Neural progenitor cell (in vitro differentiated cells): Measurements from ENCODE around the gene SLC28A1. TPM values are rescaled to one million over a fixed set of nuclear protein-coding genes. Genes with fewer than 3 reads are reported as not detected.

Experiments used
- DNase-seq: peaks from one replicate; pipeline ENCODE4 v3.0.0-alpha.2; 2016; ENCODE audit warnings: low spot score
- H2AFZ ChIP-seq: fragments of 200-600 bp; sonication (generic); replicated peaks from 2 replicates; pipeline ENCODE4 v1.6.1; 2016; ENCODE audit warnings: antibody characterized with exemption
- H3F3A ChIP-seq: fragments of 200-600 bp; sonication (generic); 2 replicates; pipeline ENCODE4 v1.6.1; 2016; ENCODE audit warnings: antibody characterized with exemption, low read depth
- H3K27ac ChIP-seq: fragments of 200-600 bp; sonication (generic); 2 replicates; pipeline ENCODE4 v1.5.1; 2016; ENCODE audit warnings: mild to moderate bottlenecking
- H3K27me3 ChIP-seq: fragments of 200-600 bp; sonication (generic); 2 replicates; pipeline ENCODE4 v1.6.1; 2016; ENCODE audit warnings: mild to moderate bottlenecking, moderate library complexity
- H3K36me3 ChIP-seq: fragments of 200-600 bp; sonication (generic); 2 replicates; pipeline ENCODE4 v1.5.1; 2016
- H3K4me1 ChIP-seq: fragments of 200-600 bp; sonication (generic); 2 replicates; pipeline ENCODE4 v1.6.1; 2016; ENCODE audit warnings: mixed run types
- H3K4me2 ChIP-seq: fragments of 200-600 bp; sonication (generic); 2 replicates; pipeline ENCODE4 v1.6.1; 2016
- H3K4me3 ChIP-seq: fragments of 200-600 bp; sonication (generic); 2 replicates; pipeline ENCODE4 v1.5.1; 2016
- H3K79me2 ChIP-seq: fragments of 200-600 bp; sonication (generic); 2 replicates; pipeline ENCODE4 v1.6.1; 2016; ENCODE audit warnings: low read depth
- H3K9ac ChIP-seq: fragments of 200-600 bp; sonication (generic); 2 replicates; pipeline ENCODE4 v1.6.1; 2016
- H3K9me3 ChIP-seq: fragments of 200-600 bp; sonication (generic); 2 replicates; pipeline ENCODE4 v1.5.1; 2016; ENCODE audit warnings: low read depth
- H4K20me1 ChIP-seq: fragments of 200-600 bp; sonication (generic); 2 replicates; pipeline ENCODE4 v1.6.1; 2016; ENCODE audit warnings: low read depth
- H3K27ac Mint-ChIP-seq: 3 replicates; pipeline ENCODE4 v1.8.0; 2021; ENCODE audit warnings: mixed read lengths
- H3K27me3 Mint-ChIP-seq: 2 replicates; pipeline ENCODE4 v1.8.0; 2022; ENCODE audit warnings: low read depth, mild to moderate bottlenecking, inconsistent platforms, moderate library complexity, mixed read lengths; ENCODE audit not compliant: insufficient read depth
- H3K36me3 Mint-ChIP-seq: 3 replicates; pipeline ENCODE4 v1.8.0; 2021; ENCODE audit warnings: mixed read lengths
- H3K4me1 Mint-ChIP-seq: 3 replicates; pipeline ENCODE4 v1.8.0; 2021; ENCODE audit warnings: mixed read lengths
- H3K4me3 Mint-ChIP-seq: 3 replicates; pipeline ENCODE4 v1.8.0; 2021; ENCODE audit warnings: mild to moderate bottlenecking, moderate library complexity, mixed read lengths
- H3K9me3 Mint-ChIP-seq: 3 replicates; pipeline ENCODE4 v1.8.0; 2020; ENCODE audit warnings: mixed read lengths
- EZH2 ChIP-seq: fragments of 200-600 bp; sonication (generic); IDR thresholded peaks from 2 replicates; pipeline ENCODE4 v1.6.1; 2017; ENCODE audit warnings: antibody characterized with exemption, mild to moderate bottlenecking, moderate library complexity
- EZH2phosphoT487 ChIP-seq: fragments of 200-600 bp; sonication (generic); IDR thresholded peaks from 2 replicates; pipeline ENCODE4 v1.6.1; 2017; ENCODE audit warnings: antibody characterized with exemption
- total RNA-seq: library from RNA; depleted of rRNA; stranded (reverse); fragments of >200 nt; gene quantifications from 2 replicates; pipeline ENCODE4 v1.2.3, GENCODE V29; 2015; ENCODE audit warnings: low replicate concordance
- TF ChIP-seq, protein P1 (sequence below): fragments of 200-600 bp; sonication (generic); IDR thresholded peaks from 2 replicates; pipeline ENCODE4 v1.5.1; 2017; ENCODE audit warnings: antibody characterized with exemption, mild to moderate bottlenecking

SLC28A1 gene
- total RNA-seq, 1 donor from 2014 or later, result not detected

DNA sequence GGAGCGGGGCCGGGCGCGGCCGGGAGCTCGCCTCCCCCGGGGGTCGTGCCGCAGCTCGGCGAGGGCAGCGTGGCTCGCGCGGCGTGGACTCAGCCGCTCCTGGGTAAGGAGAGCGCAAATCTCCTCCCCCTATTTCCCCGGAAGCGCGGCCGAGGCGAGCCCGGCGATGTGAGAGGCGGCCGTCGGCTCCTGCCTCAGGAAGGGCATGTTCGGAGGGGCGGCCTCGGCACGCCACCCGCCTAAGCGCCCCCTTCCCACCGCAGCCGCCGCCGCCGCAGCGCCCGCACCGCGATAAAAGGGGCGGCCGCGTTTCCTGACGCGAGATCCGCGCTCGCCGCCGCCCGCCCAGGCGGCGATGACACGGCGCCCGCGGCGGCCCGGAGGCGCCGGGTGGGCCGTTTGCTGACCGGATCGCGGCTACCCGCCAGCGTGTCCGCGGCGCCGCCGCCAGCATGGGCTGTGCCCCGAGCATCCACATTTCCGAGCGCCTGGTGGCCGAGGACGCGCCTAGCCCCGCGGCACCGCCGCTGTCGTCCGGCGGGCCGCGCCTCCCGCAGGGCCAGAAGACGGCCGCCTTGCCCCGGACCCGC lies 97.3 kb downstream of the SLC28A1 start, which contains the start of gene PDE8A:
Gene PDE8A (plus strand): TSS at position 146 of the 590 bp plus-strand sequence. CDS start 307 bp downstream, at position 453.
- Mint-ChIP-seq H3K4me1 (peaks cover 20% of the 10 kb centered on the region), H3K27ac (peak within 1 kb of the TSS; percentile 30), H3K9me3 (no peaks in the 10 kb centered on the region), H3K36me3 (peaks cover 2% of the 10 kb centered on the region), H3K27me3 (peaks cover 25% of the 10 kb centered on the region), H3K4me3 (peak within 1 kb of the TSS; percentile 90)
- Histone ChIP-seq H3K4me1 (peaks cover 6% of the 10 kb centered on the region), H3F3A (peaks cover 29% of the 10 kb centered on the region), H3K4me2 (peak within 1 kb of the TSS; percentile 80), H4K20me1 (peaks cover 16% of the 10 kb centered on the region), H3K9ac (no peak within 1 kb of the TSS), H3K79me2 (no peaks in the 10 kb centered on the region), H3K27me3 (peaks cover 77% of the 10 kb centered on the region), H3K9me3 (no peaks in the 10 kb centered on the region), H3K36me3 (no peaks in the 10 kb centered on the region), H2AFZ (peak within 1 kb of the TSS; percentile 94), H3K27ac (no peak within 1 kb of the TSS), H3K4me3 (peak within 1 kb of the TSS; percentile 62)
- peak; percentile 83 for TF ChIP-seq EZH2
- TF ChIP-seq, protein P1, sequence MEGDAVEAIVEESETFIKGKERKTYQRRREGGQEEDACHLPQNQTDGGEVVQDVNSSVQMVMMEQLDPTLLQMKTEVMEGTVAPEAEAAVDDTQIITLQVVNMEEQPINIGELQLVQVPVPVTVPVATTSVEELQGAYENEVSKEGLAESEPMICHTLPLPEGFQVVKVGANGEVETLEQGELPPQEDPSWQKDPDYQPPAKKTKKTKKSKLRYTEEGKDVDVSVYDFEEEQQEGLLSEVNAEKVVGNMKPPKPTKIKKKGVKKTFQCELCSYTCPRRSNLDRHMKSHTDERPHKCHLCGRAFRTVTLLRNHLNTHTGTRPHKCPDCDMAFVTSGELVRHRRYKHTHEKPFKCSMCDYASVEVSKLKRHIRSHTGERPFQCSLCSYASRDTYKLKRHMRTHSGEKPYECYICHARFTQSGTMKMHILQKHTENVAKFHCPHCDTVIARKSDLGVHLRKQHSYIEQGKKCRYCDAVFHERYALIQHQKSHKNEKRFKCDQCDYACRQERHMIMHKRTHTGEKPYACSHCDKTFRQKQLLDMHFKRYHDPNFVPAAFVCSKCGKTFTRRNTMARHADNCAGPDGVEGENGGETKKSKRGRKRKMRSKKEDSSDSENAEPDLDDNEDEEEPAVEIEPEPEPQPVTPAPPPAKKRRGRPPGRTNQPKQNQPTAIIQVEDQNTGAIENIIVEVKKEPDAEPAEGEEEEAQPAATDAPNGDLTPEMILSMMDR, result no peak
- peak; percentile 60 for TF ChIP-seq EZH2phosphoT487
- DNase-seq, result peak; percentile 76

GRCh38 chr15:84982301-84982920 lies 97.9 kb downstream of the SLC28A1 start:
- Histone ChIP-seq H3K9me3 (no peaks in the 10 kb centered on the region), H3K4me3 (peak overlapping the region; percentile 62), H3K79me2 (no peaks in the 10 kb centered on the region), H4K20me1 (peaks cover 16% of the 10 kb centered on the region), H3K4me1 (peaks cover 6% of the 10 kb centered on the region), H3K9ac (no peak overlapping the region), H3F3A (peaks cover 29% of the 10 kb centered on the region), H3K36me3 (no peaks in the 10 kb centered on the region), H3K27ac (no peak overlapping the region), H3K27me3 (peaks cover 72% of the 10 kb centered on the region), H3K4me2 (peak overlapping the region; percentile 80), H2AFZ (no peak overlapping the region)
- Mint-ChIP-seq H3K4me3 (peak overlapping the region; percentile 85), H3K27ac (peak overlapping the region; percentile 30), H3K36me3 (peaks cover 2% of the 10 kb centered on the region), H3K9me3 (no peaks in the 10 kb centered on the region), H3K4me1 (peaks cover 20% of the 10 kb centered on the region), H3K27me3 (peaks cover 25% of the 10 kb centered on the region)
- TF ChIP-seq EZH2phosphoT487 (peak; percentile 95), EZH2 (peak; percentile 85)
- TF ChIP-seq, protein P1, result no peak
- peak; percentile 53 for DNase-seq

DNA sequence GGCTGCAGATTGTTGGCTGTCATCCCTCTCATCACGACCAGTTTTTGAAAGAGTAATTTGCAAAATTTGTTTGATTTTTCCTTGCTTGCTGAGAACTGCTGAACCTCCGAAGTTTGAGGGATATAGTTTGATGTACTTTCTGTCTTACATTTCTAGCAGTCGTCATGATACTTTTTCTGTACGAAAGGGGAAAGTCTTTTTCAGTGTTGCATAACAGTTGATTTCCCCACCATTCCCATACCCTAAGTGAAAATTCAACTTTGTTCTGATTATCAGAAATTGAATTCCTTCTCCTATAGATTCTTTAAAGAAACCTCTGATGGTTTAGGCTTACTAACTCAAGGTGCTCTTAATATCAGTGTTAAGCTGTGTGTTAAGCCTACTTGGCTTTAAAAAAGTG lies 98.8 kb downstream of the SLC28A1 start:
- H3K36me3 Mint-ChIP-seq, result peaks cover 2% of the 10 kb centered on the region
- H3K9me3 Mint-ChIP-seq, result no peaks in the 10 kb centered on the region
- peaks cover 20% of the 10 kb centered on the region for H3K4me1 Mint-ChIP-seq
- Histone ChIP-seq H3K9ac (no peak overlapping the region), H4K20me1 (peaks cover 16% of the 10 kb centered on the region), H3F3A (peaks cover 29% of the 10 kb centered on the region), H3K27ac (no peak overlapping the region), H3K9me3 (no peaks in the 10 kb centered on the region), H3K4me2 (peak overlapping the region; percentile 80), H3K4me1 (peaks cover 6% of the 10 kb centered on the region), H3K36me3 (no peaks in the 10 kb centered on the region), H3K4me3 (no peak overlapping the region), H2AFZ (no peak overlapping the region), H3K79me2 (no peaks in the 10 kb centered on the region), H3K27me3 (peaks cover 64% of the 10 kb centered on the region)
- H3K4me3 Mint-ChIP-seq, result peak overlapping the region; percentile 85
- peaks cover 25% of the 10 kb centered on the region for H3K27me3 Mint-ChIP-seq
- TF ChIP-seq EZH2 (no peak), EZH2phosphoT487 (no peak)
- TF ChIP-seq, protein P1, result no peak
- no peak for DNase-seq
- no peak overlapping the region for H3K27ac Mint-ChIP-seq
